Parathyroid adenoma (tissue), 2 donors: ENCODE measurements around the gene SLC16A10.

Experiments used
- H2AFZ ChIP-seq: fragments of 300-600 bp; sonication (generic); one replicate; pipeline ENCODE4 v1.7.0; 2017; ENCODE audit warnings: antibody characterized with exemption, mild to moderate bottlenecking
- H3K27ac ChIP-seq: fragments of 300-600 bp; sonication (generic); one replicate; pipeline ENCODE4 v1.7.0; 2017
- H3K27me3 ChIP-seq: fragments of 300-600 bp; sonication (generic); one replicate; pipeline ENCODE4 v1.7.0; 2017; ENCODE audit warnings: low read length; ENCODE audit not compliant: control insufficient read depth, insufficient read depth
- H3K36me3 ChIP-seq: fragments of 300-600 bp; sonication (generic); one replicate; pipeline ENCODE4 v1.7.0; 2017; ENCODE audit warnings: low read length; ENCODE audit not compliant: control insufficient read depth, insufficient read depth
- H3K4me1 ChIP-seq: fragments of 300-600 bp; sonication (generic); one replicate; pipeline ENCODE4 v1.7.0; 2017; ENCODE audit warnings: control low read depth
- H3K4me2 ChIP-seq: fragments of 300-600 bp; sonication (generic); one replicate; pipeline ENCODE4 v1.7.0; 2017; ENCODE audit warnings: low read length
- H3K4me3 ChIP-seq: fragments of 300-600 bp; sonication (generic); one replicate; pipeline ENCODE4 v1.7.0; 2017; ENCODE audit warnings: low read depth, low read length
- H3K79me2 ChIP-seq: fragments of 300-600 bp; sonication (generic); one replicate; pipeline ENCODE4 v1.7.0; 2017; ENCODE audit warnings: control low read depth
- H3K9ac ChIP-seq: fragments of 300-600 bp; sonication (generic); one replicate; pipeline ENCODE4 v1.7.0; 2017; ENCODE audit warnings: mild to moderate bottlenecking
- H3K9me3 ChIP-seq: fragments of 300-600 bp; sonication (generic); one replicate; pipeline ENCODE4 v1.7.0; 2017; ENCODE audit warnings: low read length; ENCODE audit not compliant: control insufficient read depth
- CTCF ChIP-seq: fragments of 300-600 bp; sonication (generic); IDR thresholded peaks from one replicate; pipeline ENCODE4 v1.7.0; 2017; ENCODE audit warnings: antibody characterized with exemption, mild to moderate bottlenecking
- donor health status: primary hyperparathyroidism.

SLC16A10 gene

GRCh38 chr6:111068109-111068865, 19.0 kb upstream of the SLC16A10 start:
- H3K9ac ChIP-seq, result no peak overlapping the region
- no peaks in the 10 kb centered on the region for H3K36me3 ChIP-seq
- no peak overlapping the region for H3K27ac ChIP-seq
- TF ChIP-seq CTCF, result no peak
- H3K4me2 ChIP-seq, result peak overlapping the region; percentile 36
- peak overlapping the region; percentile 12 for H3K4me3 ChIP-seq
- H3K4me1 ChIP-seq, result peaks cover 5% of the 10 kb centered on the region
- H2AFZ ChIP-seq, result no peak overlapping the region
- H3K27me3 ChIP-seq, result no peaks in the 10 kb centered on the region
- no peaks in the 10 kb centered on the region for H3K9me3 ChIP-seq
- H3K79me2 ChIP-seq, result no peaks in the 10 kb centered on the region

GRCh38 chr6:111068866-111069234, 18.5 kb upstream of the SLC16A10 start:
- Histone ChIP-seq H3K9me3 (no peaks in the 10 kb centered on the region), H2AFZ (no peak overlapping the region), H3K4me2 (peak overlapping the region; percentile 36), H3K36me3 (no peaks in the 10 kb centered on the region), H3K27ac (no peak overlapping the region), H3K4me1 (peaks cover 5% of the 10 kb centered on the region), H3K4me3 (peak overlapping the region; percentile 12), H3K9ac (no peak overlapping the region), H3K27me3 (no peaks in the 10 kb centered on the region), H3K79me2 (no peaks in the 10 kb centered on the region)
- TF ChIP-seq CTCF, result no peak

- peaks cover 5% of the 10 kb centered on the region for H3K4me1 ChIP-seq
- H2AFZ ChIP-seq, result no peak overlapping the region
- H3K9ac ChIP-seq, result no peak overlapping the region
- H3K27ac ChIP-seq, result no peak overlapping the region
- no peaks in the 10 kb centered on the region for H3K9me3 ChIP-seq
- TF ChIP-seq CTCF, result no peak
- no peaks in the 10 kb centered on the region for H3K79me2 ChIP-seq
- no peak overlapping the region for H3K4me2 ChIP-seq
- H3K27me3 ChIP-seq, result no peaks in the 10 kb centered on the region
- H3K4me3 ChIP-seq, result no peak overlapping the region
- no peaks in the 10 kb centered on the region for H3K36me3 ChIP-seq
These were observed 17.8 kb upstream of the SLC16A10 start for GRCh38 chr6:111069382-111070104.

DNA sequence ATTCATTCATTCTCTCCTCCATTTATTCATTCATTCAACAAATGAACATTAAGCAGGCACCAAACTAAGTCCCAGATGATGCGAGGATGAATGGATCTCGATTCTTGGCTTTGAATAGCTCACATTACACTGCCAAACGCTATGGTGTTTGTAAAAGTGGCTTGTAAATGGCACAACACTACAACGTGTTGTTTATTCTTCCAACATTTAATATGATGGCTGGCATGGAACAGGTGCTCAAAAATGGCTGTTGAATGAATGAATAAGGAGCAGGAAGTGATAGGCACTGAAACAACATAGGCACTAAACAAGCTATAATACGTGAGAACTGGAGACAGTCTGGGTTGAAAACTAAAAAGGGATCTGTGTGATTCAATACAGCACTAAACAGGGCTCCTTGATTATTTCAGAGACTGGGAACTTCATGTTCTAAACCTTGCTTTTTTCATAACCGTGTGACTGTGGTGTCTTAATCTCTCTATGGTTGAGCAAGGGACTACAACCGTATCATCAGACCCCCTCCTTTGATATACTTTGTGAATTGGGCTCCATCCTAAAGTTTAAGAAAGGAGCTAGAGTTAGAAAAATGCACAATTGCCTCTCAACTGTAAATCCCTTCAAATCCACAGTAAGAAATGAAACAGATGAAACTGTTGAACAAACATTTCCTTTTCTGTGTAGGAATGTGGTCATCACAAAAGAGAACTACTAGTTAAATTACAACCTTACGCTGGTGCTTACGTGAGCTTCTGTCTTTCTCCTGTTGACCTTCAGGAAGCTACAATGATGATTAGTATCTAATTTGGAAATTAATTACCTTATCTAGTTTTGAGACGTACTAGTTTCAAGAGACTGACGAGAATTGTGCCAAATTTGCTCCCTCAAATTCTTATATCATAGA, 16.9 kb upstream of the SLC16A10 start:
- Histone ChIP-seq H2AFZ (no peak overlapping the region), H3K79me2 (no peaks in the 10 kb centered on the region), H3K4me3 (no peak overlapping the region), H3K27ac (no peak overlapping the region), H3K9ac (no peak overlapping the region), H3K9me3 (no peaks in the 10 kb centered on the region), H3K36me3 (no peaks in the 10 kb centered on the region), H3K4me1 (peaks cover 5% of the 10 kb centered on the region), H3K27me3 (no peaks in the 10 kb centered on the region), H3K4me2 (peak overlapping the region; percentile 28)
- no peak for TF ChIP-seq CTCF
